ENCODE data around the gene IL4R. TPM values are rescaled to one million over a fixed set of nuclear protein-coding genes. Genes with fewer than 3 reads are reported as not detected.

Gene IL4R
- total and polyA plus RNA-seq, 2 of the 13 experiments (the other 11 are each of a cell fraction or from before 2014, with no cell fraction given) = 15.9 to 49.6 TPM

DNA sequence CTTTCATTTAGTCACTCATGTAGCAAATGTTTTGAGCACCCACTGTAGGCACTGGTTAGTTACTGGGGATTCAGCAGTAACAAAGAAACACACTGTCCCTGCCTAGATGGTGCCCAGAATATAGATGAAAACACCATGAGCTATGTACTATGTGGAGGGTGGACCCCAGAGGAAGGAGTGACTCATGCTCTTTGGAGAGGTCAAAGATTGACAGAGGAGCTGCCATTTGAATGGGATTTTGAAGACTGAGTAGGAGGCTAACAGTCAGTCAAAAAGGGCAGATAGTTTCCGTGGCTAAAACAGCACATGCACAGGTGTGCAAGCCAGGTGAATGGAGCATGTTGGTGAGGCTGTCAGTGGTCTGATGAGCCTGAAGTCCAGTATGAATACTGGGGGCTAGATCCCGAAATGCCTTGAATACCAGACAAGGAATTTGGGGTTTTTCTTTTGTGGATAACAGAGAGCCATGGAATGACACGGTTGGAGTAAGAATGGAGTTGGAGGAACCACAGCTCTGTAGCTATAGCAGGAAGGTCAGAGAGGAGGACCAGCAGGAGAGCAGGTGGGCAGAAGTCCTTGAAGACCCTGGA, 94.3 kb downstream of the IL4R start (continued):
- TF ChIP-seq, protein P1, sequence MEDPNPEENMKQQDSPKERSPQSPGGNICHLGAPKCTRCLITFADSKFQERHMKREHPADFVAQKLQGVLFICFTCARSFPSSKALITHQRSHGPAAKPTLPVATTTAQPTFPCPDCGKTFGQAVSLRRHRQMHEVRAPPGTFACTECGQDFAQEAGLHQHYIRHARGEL (CRISPR knock-in tag; IDR thresholded peaks at IDR 0.05) = no peak
- TF ChIP-seq MAF1 (CRISPR knock-in tag; IDR thresholded peaks at IDR 0.05; ENCODE audit: borderline replicate concordance) = no peak
- TF ChIP-seq AKAP8 (CRISPR knock-in tag; IDR thresholded peaks at IDR 0.05) = no peak
- TF ChIP-seq RORA (CRISPR knock-in tag; IDR thresholded peaks at IDR 0.05) = no peak
- TF ChIP-seq SAFB2 (CRISPR knock-in tag; IDR thresholded peaks at IDR 0.05; ENCODE audit: borderline replicate concordance, low read depth) = no peak
- peak; percentile 68; the same call in 1 of the 2 replicates for TF ChIP-seq JUN (CRISPR knock-in tag; IDR thresholded peaks at IDR 0.05)
- peak; percentile 98 for TF ChIP-seq ZNF644 (CRISPR knock-in tag; IDR thresholded peaks at IDR 0.05; ENCODE audit: low read depth)
- TF ChIP-seq ZNF567 (CRISPR knock-in tag; IDR thresholded peaks at IDR 0.05; ENCODE audit: borderline replicate concordance) = no peak
- TF ChIP-seq ASH2L (IDR thresholded peaks at IDR 0.05; ENCODE audit: insufficient read length, low read depth, low read length) = no peak
- TF ChIP-seq SRF (IDR thresholded peaks at IDR 0.05; ENCODE audit: low read depth, low read length) = no peak
- peak; percentile 59 for TF ChIP-seq TEAD3 (CRISPR knock-in tag; optimal IDR thresholded peaks at IDR 0.05; ENCODE audit: borderline replicate concordance)
- no peak for TF ChIP-seq CCAR2 (optimal IDR thresholded peaks at IDR 0.05; ENCODE audit: low read depth, low read length)
- TF ChIP-seq, protein P2, sequence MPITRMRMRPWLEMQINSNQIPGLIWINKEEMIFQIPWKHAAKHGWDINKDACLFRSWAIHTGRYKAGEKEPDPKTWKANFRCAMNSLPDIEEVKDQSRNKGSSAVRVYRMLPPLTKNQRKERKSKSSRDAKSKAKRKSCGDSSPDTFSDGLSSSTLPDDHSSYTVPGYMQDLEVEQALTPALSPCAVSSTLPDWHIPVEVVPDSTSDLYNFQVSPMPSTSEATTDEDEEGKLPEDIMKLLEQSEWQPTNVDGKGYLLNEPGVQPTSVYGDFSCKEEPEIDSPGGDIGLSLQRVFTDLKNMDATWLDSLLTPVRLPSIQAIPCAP (CRISPR knock-in tag; IDR thresholded peaks at IDR 0.05; ENCODE audit: low read depth) = no peak
- no peak for TF ChIP-seq NFIB (CRISPR knock-in tag; IDR thresholded peaks at IDR 0.05; ENCODE audit: borderline replicate concordance)
- no peak for TF ChIP-seq PHF21A (CRISPR knock-in tag; IDR thresholded peaks at IDR 0.05)
- no peak for TF ChIP-seq ZNF883 (CRISPR knock-in tag; IDR thresholded peaks at IDR 0.05; ENCODE audit: not compliant biosample characterization)
- TF ChIP-seq ISL2 (CRISPR knock-in tag; IDR thresholded peaks at IDR 0.05) = no peak
- TF ChIP-seq, protein P3, sequence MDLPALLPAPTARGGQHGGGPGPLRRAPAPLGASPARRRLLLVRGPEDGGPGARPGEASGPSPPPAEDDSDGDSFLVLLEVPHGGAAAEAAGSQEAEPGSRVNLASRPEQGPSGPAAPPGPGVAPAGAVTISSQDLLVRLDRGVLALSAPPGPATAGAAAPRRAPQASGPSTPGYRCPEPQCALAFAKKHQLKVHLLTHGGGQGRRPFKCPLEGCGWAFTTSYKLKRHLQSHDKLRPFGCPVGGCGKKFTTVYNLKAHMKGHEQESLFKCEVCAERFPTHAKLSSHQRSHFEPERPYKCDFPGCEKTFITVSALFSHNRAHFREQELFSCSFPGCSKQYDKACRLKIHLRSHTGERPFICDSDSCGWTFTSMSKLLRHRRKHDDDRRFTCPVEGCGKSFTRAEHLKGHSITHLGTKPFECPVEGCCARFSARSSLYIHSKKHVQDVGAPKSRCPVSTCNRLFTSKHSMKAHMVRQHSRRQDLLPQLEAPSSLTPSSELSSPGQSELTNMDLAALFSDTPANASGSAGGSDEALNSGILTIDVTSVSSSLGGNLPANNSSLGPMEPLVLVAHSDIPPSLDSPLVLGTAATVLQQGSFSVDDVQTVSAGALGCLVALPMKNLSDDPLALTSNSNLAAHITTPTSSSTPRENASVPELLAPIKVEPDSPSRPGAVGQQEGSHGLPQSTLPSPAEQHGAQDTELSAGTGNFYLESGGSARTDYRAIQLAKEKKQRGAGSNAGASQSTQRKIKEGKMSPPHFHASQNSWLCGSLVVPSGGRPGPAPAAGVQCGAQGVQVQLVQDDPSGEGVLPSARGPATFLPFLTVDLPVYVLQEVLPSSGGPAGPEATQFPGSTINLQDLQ (CRISPR knock-in tag; IDR thresholded peaks at IDR 0.05) = no peak
- TF ChIP-seq FOXA1 (IDR thresholded peaks at IDR 0.05) = no peak
- no peak; the same call in 1 of the 2 replicates for TF ChIP-seq FOXA1 (CRISPR knock-in tag; IDR thresholded peaks at IDR 0.05)
- TF ChIP-seq, protein P4, sequence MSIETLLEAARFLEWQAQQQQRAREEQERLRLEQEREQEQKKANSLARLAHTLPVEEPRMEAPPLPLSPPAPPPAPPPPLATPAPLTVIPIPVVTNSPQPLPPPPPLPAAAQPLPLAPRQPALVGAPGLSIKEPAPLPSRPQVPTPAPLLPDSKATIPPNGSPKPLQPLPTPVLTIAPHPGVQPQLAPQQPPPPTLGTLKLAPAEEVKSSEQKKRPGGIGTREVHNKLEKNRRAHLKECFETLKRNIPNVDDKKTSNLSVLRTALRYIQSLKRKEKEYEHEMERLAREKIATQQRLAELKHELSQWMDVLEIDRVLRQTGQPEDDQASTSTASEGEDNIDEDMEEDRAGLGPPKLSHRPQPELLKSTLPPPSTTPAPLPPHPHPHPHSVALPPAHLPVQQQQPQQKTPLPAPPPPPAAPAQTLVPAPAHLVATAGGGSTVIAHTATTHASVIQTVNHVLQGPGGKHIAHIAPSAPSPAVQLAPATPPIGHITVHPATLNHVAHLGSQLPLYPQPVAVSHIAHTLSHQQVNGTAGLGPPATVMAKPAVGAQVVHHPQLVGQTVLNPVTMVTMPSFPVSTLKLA (IDR thresholded peaks at IDR 0.05) = 0 out of 2 replicates have a peak, but pooled peaks have one; percentile 11
- no peak for TF ChIP-seq ZIK1 (CRISPR knock-in tag; IDR thresholded peaks at IDR 0.05; ENCODE audit: borderline replicate concordance, low read depth)
- 0 out of 2 replicates have a peak, but pooled peaks have one; percentile 45 for TF ChIP-seq ZBTB7B (CRISPR knock-in tag; IDR thresholded peaks at IDR 0.05)
- TF ChIP-seq, protein P5, sequence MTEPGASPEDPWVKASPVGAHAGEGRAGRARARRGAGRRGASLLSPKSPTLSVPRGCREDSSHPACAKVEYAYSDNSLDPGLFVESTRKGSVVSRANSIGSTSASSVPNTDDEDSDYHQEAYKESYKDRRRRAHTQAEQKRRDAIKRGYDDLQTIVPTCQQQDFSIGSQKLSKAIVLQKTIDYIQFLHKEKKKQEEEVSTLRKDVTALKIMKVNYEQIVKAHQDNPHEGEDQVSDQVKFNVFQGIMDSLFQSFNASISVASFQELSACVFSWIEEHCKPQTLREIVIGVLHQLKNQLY (CRISPR knock-in tag; IDR thresholded peaks at IDR 0.05) = 0 out of 2 replicates have a peak, but pooled peaks have one; percentile 18
- no peak for TF ChIP-seq KMT2A (CRISPR knock-in tag; IDR thresholded peaks at IDR 0.05)
- TF ChIP-seq ZFP37 (CRISPR knock-in tag; IDR thresholded peaks at IDR 0.05; ENCODE audit: borderline replicate concordance) = no peak

All from HepG2 (cell line).